ENCODE results near the gene MAN1A2. TPM values are rescaled to one million over a fixed set of nuclear protein-coding genes. Genes with fewer than 3 reads are reported as not detected.
"Not testable (repeated sequence)": the region's sequence is repeated elsewhere in the genome, so short reads cannot be mapped to it uniquely, and the experiment has no call there.

The MAN1A2 gene
- total RNA-seq, 1 experiment from 2014 or later = 32.3 TPM

- in situ Hi-C loops (cut with HindIII; ENCODE audit: low pct_unique_long_range_greater_than_20kb, low sequenced_read_pairs); DNase-seq (ENCODE audit: low read depth, low spot score): not testable (repeated sequence)
Observed at GRCh38 chr1:117352695-117353094, 14.6 kb upstream of the MAN1A2 start.

- in situ Hi-C loops (cut with HindIII; ENCODE audit: low pct_unique_long_range_greater_than_20kb, low sequenced_read_pairs) = not testable (repeated sequence)
Observed at GRCh38 chr1:117357833-117358603, 9.2 kb upstream of the MAN1A2 start.

GRCh38 chr1:117358604-117358887 lies 8.7 kb upstream of the MAN1A2 start:
- in situ Hi-C loops (cut with HindIII; ENCODE audit: low pct_unique_long_range_greater_than_20kb, low sequenced_read_pairs); DNase-seq (ENCODE audit: low read depth, low spot score): not testable (repeated sequence)

More at GRCh38 chr1:117357833-117358603, 9.2 kb upstream of the MAN1A2 start:
- not testable (repeated sequence) for DNase-seq (ENCODE audit: low read depth, low spot score)

DNA sequence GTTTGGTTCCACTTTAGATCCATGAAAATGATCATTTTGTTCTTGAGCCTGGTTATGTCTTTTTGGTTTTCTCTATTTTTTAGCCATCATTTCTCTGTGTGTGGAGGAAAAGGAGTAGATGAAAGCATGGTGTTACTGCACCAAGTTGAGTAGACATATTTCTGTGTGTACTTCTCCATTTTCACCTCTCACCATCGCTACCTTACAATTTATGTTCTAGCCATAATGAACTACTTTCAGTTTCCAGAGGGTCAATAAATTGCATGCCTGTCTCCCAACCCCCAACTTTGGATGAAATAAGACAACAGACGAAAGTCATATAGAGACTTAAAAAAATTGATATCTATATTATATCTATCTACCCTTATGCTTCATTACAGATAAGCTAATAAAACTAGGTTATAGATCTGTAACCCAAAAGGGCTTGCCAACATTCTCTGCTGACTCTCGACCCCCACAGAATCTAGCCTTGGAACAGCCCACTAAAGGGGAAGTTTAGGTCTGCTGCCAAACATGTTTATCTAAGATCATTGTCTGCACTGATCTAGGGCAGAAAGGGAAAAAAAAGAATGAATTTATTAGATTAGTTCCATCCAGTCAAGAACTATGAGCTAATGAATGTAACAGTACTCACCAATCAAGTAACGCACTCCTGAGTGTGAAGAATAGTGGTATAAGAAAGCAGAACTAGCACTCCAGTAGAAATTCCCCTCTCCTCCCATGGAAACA lies 7.5 kb upstream of the MAN1A2 start:
- DNase-seq (ENCODE audit: low read depth, low spot score) = no peak
- in situ Hi-C loops (cut with HindIII; ENCODE audit: low pct_unique_long_range_greater_than_20kb, low sequenced_read_pairs) = no loop called here

DNA sequence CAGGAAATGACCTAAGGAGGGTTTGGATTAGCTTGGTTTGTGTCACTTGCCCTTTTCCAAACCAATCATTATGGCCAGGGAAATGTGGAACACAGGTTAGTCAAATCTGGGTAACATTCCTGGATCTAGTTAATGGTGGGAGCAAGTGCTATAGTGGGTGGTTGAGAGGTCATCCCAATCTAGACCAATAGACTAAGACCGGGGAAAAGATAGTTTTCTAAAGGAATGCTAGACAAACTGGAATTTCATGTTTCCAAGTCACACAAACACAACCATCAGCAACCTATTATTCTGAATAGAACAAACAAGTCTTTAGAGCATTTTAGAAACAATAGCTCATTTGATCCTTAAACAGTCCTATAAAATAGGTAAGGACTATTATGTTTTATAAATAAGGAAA lies 4.3 kb upstream of the MAN1A2 start:
- no peak for DNase-seq (ENCODE audit: low read depth, low spot score)
- in situ Hi-C loops (cut with HindIII; ENCODE audit: low pct_unique_long_range_greater_than_20kb, low sequenced_read_pairs) = no loop called here

GRCh38 chr1:117363571-117364048 lies 3.6 kb upstream of the MAN1A2 start:
- in situ Hi-C loops (cut with HindIII; ENCODE audit: low pct_unique_long_range_greater_than_20kb, low sequenced_read_pairs) = no loop called here
- no peak for DNase-seq (ENCODE audit: low read depth, low spot score)

DNA sequence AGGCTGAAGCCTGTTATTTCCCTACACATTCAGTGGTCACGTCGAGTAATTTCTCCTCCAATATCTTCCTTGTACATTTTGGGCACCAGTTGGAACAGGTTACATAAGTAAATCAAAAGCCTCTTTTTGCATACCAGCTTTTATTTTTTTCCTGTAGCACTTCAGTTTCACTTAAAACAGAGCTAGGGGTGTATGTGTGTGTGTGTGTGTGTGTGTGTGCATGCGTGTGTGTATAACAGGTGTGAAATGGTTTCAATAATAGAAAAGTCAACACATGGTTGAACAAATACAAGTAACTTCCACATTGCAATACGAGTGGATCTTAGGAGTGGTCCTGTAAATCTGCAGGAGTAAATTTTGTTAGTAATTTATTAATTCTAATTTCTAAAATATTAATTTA lies 3.0 kb upstream of the MAN1A2 start:
- in situ Hi-C loops (cut with HindIII; ENCODE audit: low pct_unique_long_range_greater_than_20kb, low sequenced_read_pairs) = no loop called here

GRCh38 chr1:117365350-117366176 lies 1.7 kb upstream of the MAN1A2 start:
- in situ Hi-C loops (cut with HindIII; ENCODE audit: low pct_unique_long_range_greater_than_20kb, low sequenced_read_pairs) = no loop called here
- no peak for DNase-seq (ENCODE audit: low read depth, low spot score)

More for the DNA sequence above, 3.0 kb upstream of the MAN1A2 start:
- no peak for DNase-seq (ENCODE audit: low read depth, low spot score)

DNA sequence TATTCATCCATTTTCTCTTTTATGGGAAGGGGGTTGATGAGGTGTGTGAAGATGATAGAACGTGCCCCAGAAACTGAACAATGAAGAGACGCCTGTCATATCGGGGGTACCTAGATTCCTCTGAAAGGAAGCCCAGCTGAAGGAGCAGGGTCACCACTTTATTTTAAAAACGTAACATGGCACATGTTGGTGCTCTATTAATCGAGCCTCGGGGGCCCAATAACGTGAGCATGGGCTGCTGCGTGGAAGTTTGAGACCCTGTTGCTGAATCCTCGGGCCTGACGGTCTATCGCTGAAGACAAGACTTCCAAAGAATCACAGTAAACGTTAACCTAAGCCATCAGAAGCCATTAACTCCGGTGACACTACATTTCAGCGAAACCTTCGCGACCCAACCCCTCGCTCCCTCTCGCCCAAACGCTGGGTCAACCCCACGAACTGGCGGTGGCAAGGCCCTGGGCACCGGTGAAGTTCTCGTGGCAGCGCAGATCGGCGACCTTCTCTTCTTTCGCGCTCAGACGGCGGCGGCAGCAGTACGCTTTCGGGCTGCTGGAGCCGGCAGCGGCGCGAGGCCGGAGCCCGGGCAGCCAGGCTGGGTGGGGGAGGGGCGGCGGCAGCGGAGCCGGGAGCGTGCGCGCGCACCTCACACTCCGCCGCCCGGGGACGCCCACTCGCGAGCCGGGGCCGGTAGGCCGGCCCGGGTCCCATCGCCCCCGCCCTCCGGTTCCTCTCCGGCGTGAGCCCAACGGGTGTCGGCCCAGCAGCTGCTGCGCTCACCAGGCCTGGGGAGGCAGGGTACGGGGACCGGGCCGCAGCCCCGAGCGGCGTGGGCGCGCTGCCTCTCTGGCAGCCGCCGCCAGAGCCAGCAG lies 838 bp upstream of the MAN1A2 start:
- DNase-seq (ENCODE audit: low read depth, low spot score) = peak; percentile 65
- in situ Hi-C loops (cut with HindIII; ENCODE audit: low pct_unique_long_range_greater_than_20kb, low sequenced_read_pairs) = no loop called here

GRCh38 chr1:117368116-117369108 lies 1.2 kb downstream of the MAN1A2 start:
- DNase-seq (ENCODE audit: low read depth, low spot score) = peak; percentile 34
- in situ Hi-C loops (cut with HindIII; ENCODE audit: low pct_unique_long_range_greater_than_20kb, low sequenced_read_pairs) = no loop called here

GRCh38 chr1:117370071-117370470 lies 2.8 kb downstream of the MAN1A2 start:
- in situ Hi-C loops (cut with HindIII; ENCODE audit: low pct_unique_long_range_greater_than_20kb, low sequenced_read_pairs) = no loop called here
- no peak for DNase-seq (ENCODE audit: low read depth, low spot score)

GRCh38 chr1:117370509-117370908 lies 3.3 kb downstream of the MAN1A2 start:
- in situ Hi-C loops (cut with HindIII; ENCODE audit: low pct_unique_long_range_greater_than_20kb, low sequenced_read_pairs) = no loop called here
- DNase-seq (ENCODE audit: low read depth, low spot score) = no peak

- DNase-seq (ENCODE audit: low read depth, low spot score) = no peak
- in situ Hi-C loops (cut with HindIII; ENCODE audit: low pct_unique_long_range_greater_than_20kb, low sequenced_read_pairs) = no loop called here
Observed at GRCh38 chr1:117371441-117372151, 4.3 kb downstream of the MAN1A2 start.

- in situ Hi-C loops (cut with HindIII; ENCODE audit: low pct_unique_long_range_greater_than_20kb, low sequenced_read_pairs) = no loop called here
- no peak for DNase-seq (ENCODE audit: low read depth, low spot score)
Observed at GRCh38 chr1:117372863-117373412, 5.7 kb downstream of the MAN1A2 start.

- DNase-seq (ENCODE audit: low read depth, low spot score) = no peak
- in situ Hi-C loops (cut with HindIII; ENCODE audit: low pct_unique_long_range_greater_than_20kb, low sequenced_read_pairs) = no loop called here
Observed at GRCh38 chr1:117373932-117374331, 6.7 kb downstream of the MAN1A2 start.

Data from SK-MEL-5 (cell line).